Muscle of back (tissue), 11 donors: Measurements from ENCODE around the gene CMIP. TPM values are rescaled to one million over a fixed set of nuclear protein-coding genes. Genes with fewer than 3 reads are reported as not detected.

Source experiments
- DNase-seq, 3 donors: peaks; one replicate each; pipeline versions ENCODE4 v3.0.0 to v3.0.0-alpha.2; 2013
- polyA plus RNA-seq, 10 donors: library from polyadenylated mRNA; unstranded; fragments of 120-200 nt; gene quantifications; one replicate each; pipeline ENCODE4 v1.2.1, GENCODE V29; 2013; ENCODE audit not compliant: insufficient read length in 10 of 10

Gene CMIP
- polyA plus RNA-seq, 10 donors = 12.9 to 24.2 (median 16.3) TPM

DNA sequence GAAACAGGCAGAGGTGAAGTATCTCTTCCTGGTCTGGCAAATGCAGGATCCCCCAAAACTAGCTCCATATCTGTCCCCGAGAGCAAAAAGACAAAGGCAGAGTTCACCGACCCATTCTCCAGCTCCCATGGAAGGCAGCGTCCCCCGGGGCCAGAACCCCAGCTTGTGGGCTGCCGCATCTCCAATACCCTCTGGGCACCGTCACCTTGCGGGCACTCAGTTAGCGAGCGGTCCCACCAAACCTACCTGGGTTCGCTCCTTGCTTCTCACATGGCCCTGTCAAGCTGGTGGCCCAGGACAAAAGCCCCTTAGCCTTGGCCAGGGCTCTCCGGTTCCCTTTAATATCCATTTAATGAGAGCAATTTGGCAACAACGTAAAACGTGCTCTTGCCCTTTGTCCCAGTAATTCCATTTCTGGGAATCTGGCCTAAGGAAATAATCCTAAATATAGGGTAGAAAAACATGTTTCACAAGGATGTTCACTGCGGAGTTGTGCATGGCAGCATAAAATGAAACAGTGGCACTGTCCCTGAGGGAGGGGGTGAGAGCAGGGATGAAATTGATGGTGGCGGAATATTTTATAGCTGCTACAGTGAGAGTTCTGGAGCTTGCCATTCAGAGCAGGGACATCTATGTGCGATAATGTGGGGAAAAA lies 157.1 kb downstream of the CMIP start:
- DNase-seq = peak in 1 of 3 donors; percentile 50

- DNase-seq = no peak
Observed at GRCh38 chr16:81602256-81602776, 157.7 kb downstream of the CMIP start.

- DNase-seq = no peak
Observed at GRCh38 chr16:81602792-81603191, 158.2 kb downstream of the CMIP start.

- no peak for DNase-seq
Observed at GRCh38 chr16:81604960-81605383, 160.4 kb downstream of the CMIP start.

GRCh38 chr16:81606039-81606438 lies 161.4 kb downstream of the CMIP start:
- DNase-seq = no peak

- DNase-seq = no peak
Observed at GRCh38 chr16:81607006-81607405, 162.4 kb downstream of the CMIP start.

DNA sequence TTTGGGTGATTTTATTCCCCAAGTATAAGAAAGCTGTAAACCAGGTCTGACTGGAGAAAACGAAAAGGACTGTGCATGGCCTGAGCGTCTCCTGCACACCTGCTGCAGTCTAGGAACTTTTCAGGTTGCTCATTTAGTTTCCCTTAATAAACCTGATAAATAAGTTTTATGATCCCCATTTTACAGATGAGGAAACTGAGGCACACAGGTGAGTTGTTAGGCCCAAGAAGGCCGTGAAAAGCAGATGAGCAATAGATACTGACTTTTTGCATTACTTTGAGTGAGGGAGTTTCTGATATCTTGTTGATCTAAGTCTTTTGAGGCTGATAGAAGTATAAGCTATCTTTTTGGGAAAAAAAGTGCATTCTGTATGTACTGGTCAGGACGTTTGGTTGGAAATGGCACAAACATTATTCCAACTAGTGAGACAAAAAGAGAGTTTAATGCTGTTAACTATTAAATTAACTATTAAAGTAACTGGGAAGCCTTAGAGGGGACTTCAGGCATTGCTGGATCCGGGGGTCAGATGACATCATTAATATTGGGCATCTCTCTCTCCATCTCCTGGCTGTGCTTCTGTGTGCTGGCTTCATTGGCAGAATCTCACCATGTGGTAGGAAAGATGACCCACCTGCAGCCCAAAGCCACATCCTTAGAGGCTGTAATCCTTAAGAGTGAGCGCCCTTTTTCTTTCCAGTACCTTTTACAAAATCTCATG lies 163.4 kb downstream of the CMIP start:
- no peak for DNase-seq

- peak in 1 of 3 donors; percentile 62 for DNase-seq
Observed at GRCh38 chr16:81608523-81609209, 164.1 kb downstream of the CMIP start.

- no peak for DNase-seq
Observed at GRCh38 chr16:81609323-81609892, 164.8 kb downstream of the CMIP start.

- peak; percentile 59 to 90 (median 81) for DNase-seq
Observed at GRCh38 chr16:81610144-81610842, 165.7 kb downstream of the CMIP start.

DNA sequence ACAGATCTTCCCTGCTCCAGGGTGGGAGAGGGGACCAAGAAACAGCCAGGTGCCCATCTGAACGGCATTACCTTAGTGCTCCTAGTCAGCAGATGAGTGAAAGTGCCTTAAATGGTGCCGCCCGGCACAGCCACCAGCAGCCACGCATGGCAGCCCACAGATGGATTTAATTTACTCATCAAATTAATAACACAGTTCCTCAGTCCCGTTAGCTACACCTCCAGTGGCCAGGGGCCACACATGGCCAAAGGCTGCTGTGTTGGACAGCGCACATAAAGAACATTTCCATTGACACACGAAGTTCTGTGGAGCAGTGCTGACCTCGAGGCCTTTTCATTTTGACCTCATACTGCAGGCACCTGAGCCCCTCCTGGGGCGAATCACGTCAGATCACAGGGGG lies 166.3 kb downstream of the CMIP start:
- DNase-seq = no peak

- no peak for DNase-seq
Observed at GRCh38 chr16:81611721-81612120, 167.1 kb downstream of the CMIP start.

GRCh38 chr16:81612351-81613163 lies 167.9 kb downstream of the CMIP start:
- peak in 2 of 3 donors; percentile 64 to 75 for DNase-seq

DNA sequence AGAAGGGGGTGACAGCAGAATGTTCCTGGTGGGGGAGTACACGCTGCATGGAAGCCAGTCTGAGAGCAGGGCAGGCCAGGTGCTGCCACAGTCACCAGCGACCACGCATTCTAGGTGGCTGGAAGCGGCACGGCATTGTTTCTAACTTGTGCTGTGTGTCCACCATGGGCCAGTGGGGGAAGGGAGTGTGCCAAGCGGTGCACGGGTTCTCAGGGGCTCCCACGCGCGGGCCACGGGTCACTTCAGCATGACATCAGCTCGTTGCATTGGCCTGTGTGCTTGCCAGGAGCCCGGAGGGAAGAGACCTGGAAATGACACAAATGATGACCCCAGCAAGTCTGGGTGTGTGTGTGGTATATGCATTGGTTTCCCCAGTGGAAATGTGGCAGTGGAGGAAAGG lies 169.6 kb downstream of the CMIP start:
- DNase-seq = no peak

DNA sequence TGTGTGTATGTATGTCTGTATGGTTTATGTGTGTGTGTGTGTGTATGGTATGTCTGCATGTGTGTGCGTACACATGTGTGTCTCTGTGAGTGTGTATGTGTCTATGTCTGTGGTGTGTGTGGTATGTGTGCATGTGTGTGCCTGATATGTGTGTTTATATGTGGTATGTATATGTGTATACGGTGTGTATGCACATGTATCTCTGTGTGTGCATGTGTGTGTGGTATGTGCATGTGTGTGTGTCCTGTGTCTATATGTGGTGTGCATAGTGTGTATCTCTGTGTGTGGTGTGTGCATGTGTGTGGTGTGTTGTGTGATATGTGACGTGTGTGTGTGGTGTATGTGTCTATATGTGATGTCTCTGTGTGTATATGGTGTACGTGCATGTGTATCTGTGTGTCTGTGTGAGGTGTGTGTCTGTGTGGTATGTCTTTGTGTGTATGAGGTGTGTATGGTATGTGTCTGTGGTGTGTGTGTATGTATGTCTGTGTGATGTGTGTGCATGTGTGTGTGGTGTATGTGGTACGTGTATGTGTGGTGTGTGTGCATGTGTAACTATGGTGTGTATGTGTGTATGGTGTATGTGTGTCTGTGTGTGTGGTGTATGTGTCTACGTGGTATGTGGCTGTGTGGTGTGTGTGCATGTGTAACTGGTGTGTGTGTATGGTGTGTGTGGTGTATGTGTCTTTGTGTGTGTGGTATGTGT lies 170.2 kb downstream of the CMIP start:
- no peak for DNase-seq

- DNase-seq = no peak
Observed at GRCh38 chr16:81615411-81615810, 170.8 kb downstream of the CMIP start.

- DNase-seq = no peak
Observed at GRCh38 chr16:81615833-81616232, 171.2 kb downstream of the CMIP start.

DNA sequence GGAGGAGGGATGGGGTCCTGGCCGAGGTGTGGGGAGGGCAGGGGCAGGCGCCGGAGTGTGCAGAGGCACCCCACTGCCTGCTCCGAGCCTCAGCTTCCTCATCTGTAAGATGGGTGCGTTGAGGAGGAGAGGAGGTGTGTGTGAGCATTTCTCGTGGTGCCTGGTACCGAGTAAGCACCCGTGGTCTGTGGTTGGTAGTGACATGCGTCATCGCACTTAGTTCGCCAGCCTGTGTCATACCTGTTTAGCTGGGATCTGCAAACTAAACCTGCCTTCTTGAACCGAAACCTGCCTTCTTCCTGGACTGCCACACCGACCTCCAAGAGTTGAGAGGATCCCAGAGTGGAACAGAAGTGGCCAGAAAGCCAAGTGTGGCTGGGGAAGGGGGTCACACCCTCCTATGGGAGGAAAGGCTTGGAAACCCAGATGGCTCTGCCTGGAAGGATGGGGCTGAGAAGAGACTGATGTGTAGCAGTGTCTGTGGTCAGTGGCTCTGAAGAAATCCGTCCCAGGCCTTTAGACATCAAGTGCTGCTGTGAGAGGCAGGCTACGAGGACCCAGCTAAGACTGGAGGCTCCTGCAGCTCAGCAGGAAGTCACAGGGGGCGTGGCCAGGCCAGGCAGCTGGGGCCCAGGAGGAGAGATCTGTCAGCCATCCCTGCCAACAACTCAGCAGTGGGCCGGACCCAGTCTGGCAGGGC lies 171.9 kb downstream of the CMIP start:
- peak in 1 of 3 donors; percentile 68 for DNase-seq

DNA sequence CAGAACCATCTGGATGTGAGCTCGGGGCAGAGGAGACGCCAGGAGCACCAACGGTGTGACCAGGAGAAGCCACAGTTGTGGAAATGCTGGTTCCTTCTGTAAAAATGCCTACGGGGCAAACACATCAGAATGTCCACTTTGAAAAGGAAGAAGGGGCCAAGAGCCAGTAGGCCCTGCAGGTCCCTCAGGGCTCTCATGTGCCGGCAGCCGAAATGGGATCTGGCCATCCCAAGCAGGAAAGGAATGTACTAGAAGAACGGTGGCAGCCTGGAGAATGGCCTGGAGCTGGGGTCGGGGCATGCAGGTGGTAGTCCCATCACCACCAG lies 172.4 kb downstream of the CMIP start:
- no peak for DNase-seq

DNA sequence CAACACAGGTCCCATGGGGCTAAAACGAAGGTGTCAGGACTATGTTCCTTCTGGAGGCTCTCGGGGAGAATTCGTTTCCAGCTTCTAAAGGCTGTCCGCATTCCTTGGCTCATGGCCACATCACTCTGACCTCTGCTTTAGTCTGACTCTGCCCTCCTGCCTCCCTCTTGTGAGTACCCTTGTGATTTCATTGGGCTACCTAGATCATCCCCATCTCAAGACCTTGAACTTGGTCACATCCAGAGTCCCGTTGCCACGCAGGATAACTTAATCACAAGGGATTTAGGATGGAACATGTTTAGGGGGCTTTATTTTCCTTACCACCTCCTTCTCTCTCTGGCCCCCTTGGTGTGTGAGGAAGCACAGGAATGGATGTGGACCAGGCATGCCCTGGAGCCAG lies 173.6 kb downstream of the CMIP start:
- no peak for DNase-seq
